Activated B cell treated with CpG ODN at 0.5 μM for 24 hours (primary cell): Measurements from ENCODE around the gene SMIM28. TPM values are rescaled to one million over a fixed set of nuclear protein-coding genes. Genes with fewer than 3 reads are reported as not detected.

Experiments
- ATAC-seq: fragments of 200-7000 bp; cut with Tn5 transposase; one replicate; pipeline ENCODE4 v1.10.0; 2021; ENCODE audit warnings: low read depth, mild to moderate bottlenecking, moderate library complexity
- CTCF ChIA-PET: fragments of 350-600 bp; sonication (Branson Sonifier 250); formaldehyde crosslinking; loops from one replicate; lab custom pipeline; 2021; ENCODE audit warnings: antibody characterized with exemption; lab: Charles Lee
- POLR2A ChIA-PET: fragments of 350-600 bp; sonication (Branson Sonifier 250); formaldehyde crosslinking; loops from one replicate; lab custom pipeline; 2021; ENCODE audit warnings: antibody characterized with exemption; lab: Charles Lee
- DNase-seq: peaks from one replicate; pipeline ENCODE4 v3.0.0; 2022
- H3K27ac Mint-ChIP-seq: one replicate; pipeline ENCODE4 v1.8.0; 2020; ENCODE audit warnings: mixed read lengths
- H3K27me3 Mint-ChIP-seq: one replicate; pipeline ENCODE4 v1.8.0; 2021; ENCODE audit warnings: mixed read lengths
- H3K36me3 Mint-ChIP-seq: one replicate; pipeline ENCODE4 v1.8.0; 2021; ENCODE audit warnings: low read depth, mixed read lengths
- H3K4me1 Mint-ChIP-seq: one replicate; pipeline ENCODE4 v1.8.0; 2021; ENCODE audit warnings: mixed read lengths
- H3K4me3 Mint-ChIP-seq: one replicate; pipeline ENCODE4 v1.8.0; 2020; ENCODE audit warnings: mild to moderate bottlenecking, mixed read lengths
- H3K9me3 Mint-ChIP-seq: one replicate; pipeline ENCODE4 v1.8.0; 2020; ENCODE audit warnings: mixed read lengths
- intact Hi-C: fragments of 100-400 bp; cut with micrococcal nuclease; formaldehyde crosslinking; loops from one replicate; pipeline ENCODE4 v1.15.1; 2024
- total RNA-seq: library from RNA; stranded (reverse); gene quantifications from 2 replicates; pipeline ENCODE4 v1.2.3, GENCODE V29; 2022
- TF ChIP-seq, protein P1 (sequence below): fragments of 200-600 bp; IDR thresholded peaks from one replicate; pipeline ENCODE4 v1.8.0; 2022; ENCODE audit warnings: antibody characterized with exemption, mild to moderate bottlenecking

The SMIM28 gene
- total RNA-seq, 1 donor from 2014 or later = not detected

DNA sequence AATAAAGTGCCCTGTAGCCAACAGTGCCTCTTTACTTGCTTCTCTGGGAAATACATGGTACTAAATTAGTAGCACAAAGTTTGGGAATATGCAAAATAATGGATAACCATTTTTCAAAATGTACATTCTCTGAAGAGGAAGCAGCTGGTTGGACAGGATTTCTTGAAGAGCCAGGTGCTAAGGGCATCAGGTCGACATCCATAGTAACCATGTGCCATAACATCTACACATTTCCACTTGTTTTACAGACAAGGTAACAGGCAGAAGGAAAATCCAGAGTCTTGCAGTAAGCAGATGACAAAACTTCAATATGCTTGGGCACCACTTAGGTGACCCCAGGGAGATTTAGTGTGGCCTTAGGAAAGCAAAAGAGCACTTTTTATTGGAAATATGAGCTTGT lies 36.5 kb upstream of the SMIM28 start:
- no peak for ATAC-seq
- Mint-ChIP-seq H3K4me1 (no peaks in the 10 kb centered on the region), H3K36me3 (no peaks in the 10 kb centered on the region), H3K27ac (no peak overlapping the region), H3K9me3 (no peaks in the 10 kb centered on the region), H3K27me3 (peaks cover 11% of the 10 kb centered on the region), H3K4me3 (no peak overlapping the region)
- intact Hi-C loops = no loop called here
- CTCF ChIA-PET = no interaction called here
- no peak for DNase-seq
- TF ChIP-seq, protein P1, sequence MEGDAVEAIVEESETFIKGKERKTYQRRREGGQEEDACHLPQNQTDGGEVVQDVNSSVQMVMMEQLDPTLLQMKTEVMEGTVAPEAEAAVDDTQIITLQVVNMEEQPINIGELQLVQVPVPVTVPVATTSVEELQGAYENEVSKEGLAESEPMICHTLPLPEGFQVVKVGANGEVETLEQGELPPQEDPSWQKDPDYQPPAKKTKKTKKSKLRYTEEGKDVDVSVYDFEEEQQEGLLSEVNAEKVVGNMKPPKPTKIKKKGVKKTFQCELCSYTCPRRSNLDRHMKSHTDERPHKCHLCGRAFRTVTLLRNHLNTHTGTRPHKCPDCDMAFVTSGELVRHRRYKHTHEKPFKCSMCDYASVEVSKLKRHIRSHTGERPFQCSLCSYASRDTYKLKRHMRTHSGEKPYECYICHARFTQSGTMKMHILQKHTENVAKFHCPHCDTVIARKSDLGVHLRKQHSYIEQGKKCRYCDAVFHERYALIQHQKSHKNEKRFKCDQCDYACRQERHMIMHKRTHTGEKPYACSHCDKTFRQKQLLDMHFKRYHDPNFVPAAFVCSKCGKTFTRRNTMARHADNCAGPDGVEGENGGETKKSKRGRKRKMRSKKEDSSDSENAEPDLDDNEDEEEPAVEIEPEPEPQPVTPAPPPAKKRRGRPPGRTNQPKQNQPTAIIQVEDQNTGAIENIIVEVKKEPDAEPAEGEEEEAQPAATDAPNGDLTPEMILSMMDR = no peak
- POLR2A ChIA-PET = no interaction called here

DNA sequence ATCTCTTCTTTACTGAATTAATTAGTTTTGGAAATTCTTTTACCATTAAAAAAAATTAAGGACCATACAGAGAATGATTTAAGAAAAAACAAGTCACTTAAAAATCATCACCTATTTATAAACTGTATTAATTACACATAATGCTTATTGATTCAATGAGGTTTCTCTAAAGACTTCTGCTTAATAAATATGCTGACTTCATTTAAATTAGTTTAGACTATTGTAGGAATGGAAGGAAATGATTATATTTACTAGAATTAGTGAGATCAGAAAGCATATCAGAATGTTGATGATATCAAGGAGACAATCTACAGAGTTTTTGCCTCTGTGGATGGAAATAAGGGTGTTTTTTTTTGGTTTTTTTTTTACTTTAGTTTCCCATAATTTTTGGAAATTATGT lies 34.6 kb upstream of the SMIM28 start:
- CTCF ChIA-PET = no interaction called here
- Mint-ChIP-seq H3K36me3 (no peaks in the 10 kb centered on the region), H3K4me1 (peaks cover 3% of the 10 kb centered on the region), H3K27me3 (peaks cover 10% of the 10 kb centered on the region), H3K4me3 (no peak overlapping the region), H3K27ac (no peak overlapping the region), H3K9me3 (no peaks in the 10 kb centered on the region)
- POLR2A ChIA-PET = no interaction called here
- ATAC-seq = no peak
- DNase-seq = no peak
- TF ChIP-seq, protein P1 = no peak
- intact Hi-C loops = no loop called here

- ATAC-seq = no peak
- peaks cover 3% of the 10 kb centered on the region for H3K4me1 Mint-ChIP-seq
- H3K27ac Mint-ChIP-seq = no peak overlapping the region
- TF ChIP-seq, protein P1 = no peak
- CTCF ChIA-PET = no interaction called here
- no peaks in the 10 kb centered on the region for H3K9me3 Mint-ChIP-seq
- intact Hi-C loops = no loop called here
- H3K36me3 Mint-ChIP-seq = no peaks in the 10 kb centered on the region
- no peak overlapping the region for H3K4me3 Mint-ChIP-seq
- no peak for DNase-seq
- H3K27me3 Mint-ChIP-seq = peaks cover 22% of the 10 kb centered on the region
- POLR2A ChIA-PET = no interaction called here
Measured at GRCh38 chr6:138345565-138346285, 32.0 kb upstream of the SMIM28 start.

GRCh38 chr6:138346302-138347195 lies 31.2 kb upstream of the SMIM28 start:
- no peak overlapping the region for H3K27ac Mint-ChIP-seq
- CTCF ChIA-PET = no interaction called here
- DNase-seq = no peak
- no peak for ATAC-seq
- TF ChIP-seq, protein P1 = no peak
- H3K27me3 Mint-ChIP-seq = peaks cover 18% of the 10 kb centered on the region
- peaks cover 3% of the 10 kb centered on the region for H3K4me1 Mint-ChIP-seq
- H3K36me3 Mint-ChIP-seq = no peaks in the 10 kb centered on the region
- H3K4me3 Mint-ChIP-seq = no peak overlapping the region
- H3K9me3 Mint-ChIP-seq = no peaks in the 10 kb centered on the region
- intact Hi-C loops = no loop called here
- POLR2A ChIA-PET = no interaction called here

GRCh38 chr6:138347864-138348263 lies 29.8 kb upstream of the SMIM28 start:
- POLR2A ChIA-PET = no interaction called here
- TF ChIP-seq, protein P1 = no peak
- no peak for DNase-seq
- CTCF ChIA-PET = interaction anchor here (0.6 kb wide), 1 partner anchor 87 kb away, joined by 3 read pairs; no protein-coding TSS in a partner anchor
- Mint-ChIP-seq H3K27ac (no peak overlapping the region), H3K36me3 (no peaks in the 10 kb centered on the region), H3K4me1 (peaks cover 3% of the 10 kb centered on the region), H3K27me3 (peaks cover 20% of the 10 kb centered on the region), H3K4me3 (no peak overlapping the region), H3K9me3 (no peaks in the 10 kb centered on the region)
- intact Hi-C loops = no loop called here
- no peak for ATAC-seq
